ENCODE data around the gene CRYBG3. TPM values are rescaled to one million over a fixed set of nuclear protein-coding genes. Genes with fewer than 3 reads are reported as not detected.

Gene CRYBG3
- total RNA-seq, 8 experiments from 2014 or later, result 4.7 to 14.3 (median 10.8) TPM

GRCh38 chr3:97916576-97916975 is 94.8 kb downstream of the CRYBG3 start:
- in situ Hi-C loops (cut with MboI; ENCODE audit: low pct_unique_long_range_greater_than_20kb in 2 of 9, low sequenced_read_pairs in 9 of 9, unreplicated experiment in 9 of 9), result no loop called here
- ATAC-seq (replicated peaks in 6 of 8), result no peak
- Histone ChIP-seq H3K27ac (no peak overlapping the region), H3K4me1 (replicated peaks in 1 of 2) (no peaks in the 10 kb centered on the region), H3K4me3 (no peak overlapping the region)

GRCh38 chr3:97917813-97918536 is 96.2 kb downstream of the CRYBG3 start:
- 52 to 100% (median 89%) methylated on average over 1 to 3 of the region's 3 CpGs for WGBS, 10 experiments
- H3K4me1 ChIP-seq (replicated peaks in 1 of 2), result no peaks in the 10 kb centered on the region
- no peak overlapping the region for H3K27ac ChIP-seq
- H3K4me3 ChIP-seq, result no peak overlapping the region
- in situ Hi-C loops (cut with MboI; ENCODE audit: low pct_unique_long_range_greater_than_20kb in 2 of 9, low sequenced_read_pairs in 9 of 9, unreplicated experiment in 9 of 9), result no loop called here
- ATAC-seq (replicated peaks in 6 of 8), result peak in 3 of 8 experiments; percentile 27 to 73 (median 52)

- in situ Hi-C loops (cut with MboI; ENCODE audit: low pct_unique_long_range_greater_than_20kb in 2 of 9, low sequenced_read_pairs in 9 of 9, unreplicated experiment in 9 of 9), result no loop called here
- Histone ChIP-seq H3K27ac (no peak overlapping the region), H3K4me1 (replicated peaks in 1 of 2) (no peaks in the 10 kb centered on the region), H3K4me3 (no peak overlapping the region)
- peak in 1 of 8 experiments; percentile 80 for ATAC-seq (replicated peaks in 6 of 8)
These were observed 105.9 kb downstream of the CRYBG3 start for GRCh38 chr3:97927704-97928103.

GRCh38 chr3:97928986-97929385 is 107.2 kb downstream of the CRYBG3 start:
- Histone ChIP-seq H3K4me3 (no peak overlapping the region), H3K27ac (no peak overlapping the region), H3K4me1 (replicated peaks in 1 of 2) (no peaks in the 10 kb centered on the region)
- in situ Hi-C loops (cut with MboI; ENCODE audit: low pct_unique_long_range_greater_than_20kb in 2 of 9, low sequenced_read_pairs in 9 of 9, unreplicated experiment in 9 of 9), result no loop called here
- ATAC-seq (replicated peaks in 6 of 8), result no peak
- WGBS, 10 experiments, result 33 to 100% (median 92%) methylated on average over 3 to 4 of the region's 4 CpGs

- Histone ChIP-seq H3K4me3 (no peak overlapping the region), H3K27ac (no peak overlapping the region), H3K4me1 (replicated peaks in 1 of 2) (no peaks in the 10 kb centered on the region)
- in situ Hi-C loops (cut with MboI; ENCODE audit: low pct_unique_long_range_greater_than_20kb in 2 of 9, low sequenced_read_pairs in 9 of 9, unreplicated experiment in 9 of 9), result no loop called here
- ATAC-seq (replicated peaks in 6 of 8), result no peak
These were observed 108.2 kb downstream of the CRYBG3 start for GRCh38 chr3:97930018-97930417.

- in situ Hi-C loops (cut with MboI; ENCODE audit: low pct_unique_long_range_greater_than_20kb in 2 of 9, low sequenced_read_pairs in 9 of 9, unreplicated experiment in 9 of 9), result no loop called here
- whole genome bisulfite sequencing, 10 experiments, result 43 to 100% (median 92%) methylated on average over 1 to 2 of the region's 2 CpGs; no CpG with 5 or more reads in 3 of the 10 experiments
- H3K27ac ChIP-seq, result no peak overlapping the region
- no peak for ATAC-seq (replicated peaks in 6 of 8)
- H3K4me1 ChIP-seq (replicated peaks in 1 of 2), result no peaks in the 10 kb centered on the region
- no peak overlapping the region for H3K4me3 ChIP-seq
These were observed 109.4 kb downstream of the CRYBG3 start for GRCh38 chr3:97931218-97931617.

- WGBS, 10 experiments, result 4 to 93% (median 57%) methylated on average over 1 to 4 of the region's 4 CpGs; no CpG with 5 or more reads in 1 of the 10 experiments
- ATAC-seq (replicated peaks in 6 of 8), result peak in 2 of 8 experiments; percentile 31 to 67
- in situ Hi-C loops (cut with MboI; ENCODE audit: low pct_unique_long_range_greater_than_20kb in 2 of 9, low sequenced_read_pairs in 9 of 9, unreplicated experiment in 9 of 9), result no loop called here
- H3K4me3 ChIP-seq, result no peak overlapping the region
- H3K27ac ChIP-seq, result no peak overlapping the region
- H3K4me1 ChIP-seq (replicated peaks in 1 of 2), result no peaks in the 10 kb centered on the region
These were observed 110.6 kb downstream of the CRYBG3 start for GRCh38 chr3:97932387-97932801.

GRCh38 chr3:97934980-97935695 is 113.3 kb downstream of the CRYBG3 start:
- in situ Hi-C loops (cut with MboI; ENCODE audit: low pct_unique_long_range_greater_than_20kb in 2 of 9, low sequenced_read_pairs in 9 of 9, unreplicated experiment in 9 of 9), result no loop called here
- WGBS, 10 experiments, result 85 to 100% (median 90%) methylated on average over 1 to 3 of the region's 3 CpGs; no CpG with 5 or more reads in 3 of the 10 experiments

GRCh38 chr3:97935842-97936241 is 114.0 kb downstream of the CRYBG3 start:
- 29 to 100% (median 71%) methylated on average over 1 of the region's 1 CpG; no CpG with 5 or more reads in 3 of the 10 experiments for WGBS, 10 experiments
- no peaks in the 10 kb centered on the region for H3K4me1 ChIP-seq (replicated peaks in 1 of 2)
- H3K4me3 ChIP-seq, result no peak overlapping the region
- in situ Hi-C loops (cut with MboI; ENCODE audit: low pct_unique_long_range_greater_than_20kb in 2 of 9, low sequenced_read_pairs in 9 of 9, unreplicated experiment in 9 of 9), result no loop called here
- ATAC-seq (replicated peaks in 6 of 8), result peak in 1 of 8 experiments; percentile 42
- no peak overlapping the region for H3K27ac ChIP-seq

More at GRCh38 chr3:97934980-97935695, 113.3 kb downstream of the CRYBG3 start:
- H3K4me3 ChIP-seq, result no peak overlapping the region
- no peak overlapping the region for H3K27ac ChIP-seq
- no peak for ATAC-seq (replicated peaks in 6 of 8)
- no peaks in the 10 kb centered on the region for H3K4me1 ChIP-seq (replicated peaks in 1 of 2)

GRCh38 chr3:97937205-97937604 is 115.4 kb downstream of the CRYBG3 start:
- Histone ChIP-seq H3K27ac (no peak overlapping the region), H3K4me1 (replicated peaks in 1 of 2) (no peaks in the 10 kb centered on the region), H3K4me3 (no peak overlapping the region)
- WGBS, 10 experiments, result 20 to 100% (median 86%) methylated on average over 1 to 2 of the region's 2 CpGs; no CpG with 5 or more reads in 3 of the 10 experiments
- no peak for ATAC-seq (replicated peaks in 6 of 8)
- in situ Hi-C loops (cut with MboI; ENCODE audit: low pct_unique_long_range_greater_than_20kb in 2 of 9, low sequenced_read_pairs in 9 of 9, unreplicated experiment in 9 of 9), result no loop called here

GRCh38 chr3:97938444-97938843 is 116.6 kb downstream of the CRYBG3 start:
- no peak overlapping the region for H3K27ac ChIP-seq
- ATAC-seq (replicated peaks in 6 of 8), result no peak
- in situ Hi-C loops (cut with MboI; ENCODE audit: low pct_unique_long_range_greater_than_20kb in 2 of 9, low sequenced_read_pairs in 9 of 9, unreplicated experiment in 9 of 9), result no loop called here
- no peak overlapping the region for H3K4me3 ChIP-seq
- WGBS, 10 experiments, result 86 to 100% (median 100%) methylated on average over 1 of the region's 1 CpG; no CpG with 5 or more reads in 6 of the 10 experiments
- no peaks in the 10 kb centered on the region for H3K4me1 ChIP-seq (replicated peaks in 1 of 2)

- in situ Hi-C loops (cut with MboI; ENCODE audit: low pct_unique_long_range_greater_than_20kb in 2 of 9, low sequenced_read_pairs in 9 of 9, unreplicated experiment in 9 of 9), result no loop called here
- Histone ChIP-seq H3K4me3 (no peak overlapping the region), H3K27ac (no peak overlapping the region), H3K4me1 (replicated peaks in 1 of 2) (no peaks in the 10 kb centered on the region)
- ATAC-seq (replicated peaks in 6 of 8), result no peak
- WGBS, 10 experiments, result 71 to 100% (median 100%) methylated on average over 1 to 2 of the region's 2 CpGs; no CpG with 5 or more reads in 1 of the 10 experiments
These were observed 117.6 kb downstream of the CRYBG3 start for GRCh38 chr3:97939401-97939800.

- Histone ChIP-seq H3K27ac (no peak overlapping the region), H3K4me3 (no peak overlapping the region), H3K4me1 (replicated peaks in 1 of 2) (no peaks in the 10 kb centered on the region)
- in situ Hi-C loops (cut with MboI; ENCODE audit: low pct_unique_long_range_greater_than_20kb in 2 of 9, low sequenced_read_pairs in 9 of 9, unreplicated experiment in 9 of 9), result no loop called here
- WGBS, 10 experiments, result 29 to 88% (median 70%) methylated on average over 1 of the region's 1 CpG; no CpG with 5 or more reads in 4 of the 10 experiments
- ATAC-seq (replicated peaks in 6 of 8), result no peak
These were observed 118.2 kb downstream of the CRYBG3 start for GRCh38 chr3:97940034-97940433.
